GM19193 (cell line): ENCODE measurements around the gene MYPN.

Experiments
- POLR2A ChIP-seq: IDR thresholded peaks from 4 replicates; pipeline ENCODE4 v1.6.1; 2011; ENCODE audit not compliant: insufficient read depth, insufficient read length; ENCODE audit errors: extremely low read depth

MYPN gene

DNA sequence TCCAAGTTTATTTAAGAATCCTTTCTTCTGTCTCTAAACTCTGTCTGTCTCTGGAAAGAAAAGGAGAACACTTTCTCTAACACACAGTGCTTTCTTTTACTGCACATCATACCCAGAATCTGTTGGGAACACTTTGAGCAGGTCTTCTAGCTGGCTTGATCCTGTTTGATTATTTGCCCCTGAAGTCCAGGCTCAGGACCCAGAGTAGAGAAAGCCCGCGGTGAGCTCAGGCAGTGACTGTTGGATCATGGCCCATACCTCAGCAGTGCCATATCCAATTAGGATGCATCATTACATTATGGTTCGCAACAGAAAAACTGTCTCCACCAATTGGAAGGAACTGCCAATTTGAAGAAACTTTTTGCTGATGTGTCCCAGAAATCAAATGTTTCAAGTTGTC, 71.2 kb downstream of the MYPN start:
- TF ChIP-seq POLR2A, result no peak

DNA sequence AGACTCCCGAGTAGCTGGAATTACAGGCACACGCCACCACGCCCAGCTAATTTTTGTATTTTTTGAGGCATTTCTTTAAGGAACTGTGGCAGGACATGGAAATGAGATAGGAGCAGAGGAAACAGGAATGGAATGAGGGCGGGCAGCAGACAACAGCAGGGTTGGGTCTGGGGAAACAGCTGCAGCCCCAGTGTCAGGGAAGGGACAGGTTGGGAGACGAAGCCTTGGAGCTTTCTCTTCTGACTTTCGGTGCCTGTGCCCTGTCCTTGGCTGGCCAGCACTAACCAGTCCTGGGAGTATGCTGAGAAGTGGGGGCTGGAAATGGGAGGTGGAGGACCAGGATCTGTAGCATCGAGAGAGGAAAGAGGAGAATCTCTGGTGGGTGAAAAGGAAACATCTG, 75.3 kb downstream of the MYPN start:
- no peak for TF ChIP-seq POLR2A

DNA sequence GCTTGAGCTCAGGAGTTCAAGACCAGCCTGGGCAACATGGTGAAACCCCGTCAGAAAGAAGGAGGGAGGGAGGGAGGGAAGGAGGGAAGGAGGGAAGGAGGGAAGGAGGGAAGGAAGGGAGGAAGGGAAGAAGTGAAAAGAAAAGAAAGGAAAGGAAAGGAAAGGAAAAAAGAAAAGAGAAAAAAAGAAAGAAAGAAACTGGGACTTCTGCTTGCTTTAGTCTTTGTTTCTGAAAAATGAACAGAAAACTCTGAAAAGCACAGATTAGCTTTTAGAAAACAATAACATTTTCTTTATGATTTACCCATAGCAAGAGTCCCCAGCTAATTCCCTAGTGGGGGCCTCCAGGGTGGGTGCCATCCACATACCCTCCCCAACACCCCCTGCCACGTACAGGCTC, 75.8 kb downstream of the MYPN start:
- no peak for TF ChIP-seq POLR2A

DNA sequence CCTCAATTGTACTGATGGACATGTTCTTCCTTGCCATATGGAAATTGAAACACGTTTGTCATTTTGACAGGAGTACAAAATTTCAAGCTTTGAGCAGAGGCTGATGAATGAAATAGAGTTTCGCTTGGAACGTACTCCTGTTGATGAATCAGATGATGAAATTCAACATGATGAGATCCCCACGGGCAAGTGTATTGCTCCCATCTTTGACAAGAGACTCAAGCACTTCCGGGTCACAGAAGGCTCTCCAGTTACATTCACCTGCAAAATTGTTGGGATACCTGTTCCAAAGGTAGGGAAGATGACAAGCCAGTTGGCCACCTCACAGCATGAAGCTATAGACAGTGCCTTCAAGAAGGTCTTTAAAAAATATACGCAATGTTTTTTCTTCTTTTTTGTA, 79.5 kb downstream of the MYPN start:
- TF ChIP-seq POLR2A, result no peak

DNA sequence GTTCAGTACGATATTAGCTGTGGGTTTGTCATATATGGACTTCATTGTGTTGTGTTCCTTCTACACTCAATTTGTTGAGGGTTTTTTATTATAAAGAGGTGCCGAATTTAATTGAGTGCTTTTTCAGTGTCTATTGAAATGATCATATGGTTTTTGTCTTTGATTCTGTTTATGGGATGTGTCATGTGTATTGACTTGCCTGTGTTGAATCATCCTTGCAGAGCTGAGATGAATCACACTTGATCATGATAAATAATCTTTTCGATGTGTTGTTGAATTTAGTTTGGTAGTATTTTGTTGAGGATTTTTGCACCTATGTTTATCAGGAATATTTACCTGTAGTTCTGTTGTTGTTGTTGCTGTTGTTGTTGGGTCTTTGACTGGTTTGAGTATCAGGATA, 82.8 kb downstream of the MYPN start:
- TF ChIP-seq POLR2A, result no peak

DNA sequence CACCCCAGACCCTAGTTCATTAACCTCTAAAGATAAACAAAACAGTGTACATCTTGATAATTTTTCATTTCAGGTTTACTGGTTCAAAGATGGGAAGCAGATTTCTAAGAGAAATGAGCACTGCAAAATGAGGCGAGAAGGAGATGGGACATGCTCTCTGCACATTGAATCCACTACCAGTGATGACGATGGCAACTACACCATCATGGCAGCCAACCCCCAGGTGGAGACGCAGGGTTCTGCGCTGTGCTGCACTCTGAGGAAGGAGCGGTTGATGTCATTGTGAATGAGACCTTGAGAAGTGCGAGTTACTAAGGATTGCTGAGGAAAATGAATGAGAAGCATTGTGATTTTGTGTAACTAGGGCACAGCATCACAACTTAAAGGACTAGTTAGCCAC, 85.0 kb downstream of the MYPN start:
- TF ChIP-seq POLR2A, result no peak

DNA sequence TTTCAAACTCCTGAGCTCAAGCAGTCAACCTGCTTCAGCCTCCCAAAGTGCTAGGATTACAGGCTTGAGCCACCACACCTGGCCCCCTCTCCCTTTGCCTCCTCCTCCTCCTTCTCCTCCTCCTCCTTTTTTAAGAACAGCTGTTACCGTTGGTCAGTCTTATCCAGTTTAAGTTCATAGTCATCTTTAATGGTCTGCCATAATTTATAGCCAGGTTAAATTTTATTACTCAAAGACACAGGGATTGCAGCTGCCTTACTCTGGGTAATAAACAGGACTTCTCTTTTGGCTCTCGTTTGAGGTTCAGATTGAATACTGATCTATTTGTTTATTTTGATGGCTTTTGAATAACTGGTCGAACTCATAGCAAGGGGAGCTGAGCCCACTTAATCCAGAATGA, 87.4 kb downstream of the MYPN start:
- no peak for TF ChIP-seq POLR2A

DNA sequence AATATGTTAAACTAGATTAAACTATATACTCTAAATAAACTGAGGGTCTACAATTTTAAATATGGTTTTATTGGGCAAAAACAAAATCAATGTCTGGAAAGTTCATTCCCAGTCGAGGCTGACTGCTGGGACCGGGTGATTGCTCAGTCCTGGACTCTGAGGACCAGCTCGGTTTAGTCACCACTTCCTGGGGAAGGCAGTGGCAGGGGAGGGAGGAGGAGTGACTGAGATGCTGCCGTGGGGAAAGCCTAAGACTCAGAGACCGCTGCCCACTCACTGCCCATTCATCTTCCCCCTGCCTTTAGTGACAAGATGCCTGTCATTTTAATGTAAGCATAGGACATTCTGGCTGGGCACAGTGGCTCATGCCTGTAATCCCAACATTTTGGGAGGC, 93.7 kb downstream of the MYPN start:
- TF ChIP-seq POLR2A, result no peak

DNA sequence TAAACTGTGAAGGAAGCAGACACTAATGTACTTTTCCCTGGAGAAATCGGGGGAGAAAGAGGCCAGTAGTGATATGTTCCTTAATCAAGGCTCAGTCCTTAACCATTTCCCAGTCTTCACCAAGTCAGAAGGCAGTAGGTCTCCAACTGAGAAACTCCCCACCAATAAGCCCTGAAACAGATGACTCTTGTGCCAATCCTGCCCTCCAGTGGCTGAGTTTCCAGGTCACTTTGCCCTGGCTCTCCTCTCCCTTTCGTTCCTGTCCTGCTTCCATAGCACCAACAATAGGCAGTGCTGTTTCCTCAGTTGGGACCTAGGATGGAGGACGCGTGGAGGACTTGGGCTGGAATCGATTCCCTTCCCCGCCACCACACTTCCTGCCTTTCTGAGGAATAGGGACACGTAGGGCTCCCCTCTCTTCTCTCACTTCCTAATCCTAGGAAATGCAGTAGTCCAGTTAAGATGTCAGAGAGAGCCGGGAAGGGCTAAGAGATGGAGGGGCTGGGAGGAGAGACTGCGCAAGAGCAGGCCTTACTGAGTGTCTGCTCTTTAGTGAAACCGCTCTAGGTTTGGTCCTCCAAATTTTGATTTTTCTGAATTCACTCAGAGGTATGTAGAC, 99.2 kb downstream of the MYPN start:
- no peak for TF ChIP-seq POLR2A

DNA sequence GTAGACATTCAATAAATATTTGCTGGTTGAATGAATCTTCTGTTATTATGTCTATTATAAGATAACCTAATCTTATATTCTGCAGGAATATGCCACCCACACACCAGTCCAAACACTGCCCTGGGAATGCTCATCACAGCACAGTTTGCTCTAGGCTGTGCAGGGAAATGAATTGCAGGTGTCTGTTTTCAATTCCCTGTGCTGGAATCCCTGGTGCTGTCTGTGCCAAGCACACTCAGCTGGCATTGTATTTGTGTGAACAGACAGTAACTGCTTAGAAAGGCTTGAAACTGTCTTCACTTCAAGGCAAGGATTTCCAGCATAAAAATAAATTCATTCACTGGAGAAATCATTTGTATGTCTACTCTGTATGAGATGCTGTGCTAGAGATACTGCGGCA, 102.4 kb downstream of the MYPN start:
- TF ChIP-seq POLR2A, result no peak

DNA sequence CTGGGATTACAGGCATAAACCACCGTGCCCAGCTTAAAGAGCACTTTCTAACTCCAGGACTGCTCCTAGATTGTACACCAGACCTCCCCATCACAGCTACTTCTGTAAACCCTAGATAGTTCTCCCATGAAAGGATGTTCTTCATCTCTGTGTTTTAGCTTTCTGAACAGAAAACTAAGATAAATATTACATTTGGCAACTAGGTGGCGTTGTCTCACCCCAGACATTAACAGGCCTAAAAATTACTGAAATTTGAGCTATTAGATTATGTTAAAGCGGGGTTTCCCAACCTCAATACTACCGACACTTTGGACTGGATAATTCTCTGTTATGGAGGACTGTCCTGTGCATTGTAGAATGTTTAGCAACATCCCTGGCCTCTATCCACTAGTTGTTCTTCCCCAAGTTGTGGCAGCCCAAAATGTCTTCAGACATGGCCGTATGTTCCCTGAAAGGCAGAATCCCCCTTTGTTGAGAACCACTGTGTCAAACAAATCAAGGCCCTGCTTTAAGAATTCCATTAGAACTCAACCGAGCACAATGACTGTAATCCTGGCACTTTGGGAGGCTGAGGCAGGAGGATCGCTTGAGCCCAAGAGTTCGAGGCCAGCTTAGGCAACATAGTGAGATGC, 103.5 kb downstream of the MYPN start:
- no peak for TF ChIP-seq POLR2A

DNA sequence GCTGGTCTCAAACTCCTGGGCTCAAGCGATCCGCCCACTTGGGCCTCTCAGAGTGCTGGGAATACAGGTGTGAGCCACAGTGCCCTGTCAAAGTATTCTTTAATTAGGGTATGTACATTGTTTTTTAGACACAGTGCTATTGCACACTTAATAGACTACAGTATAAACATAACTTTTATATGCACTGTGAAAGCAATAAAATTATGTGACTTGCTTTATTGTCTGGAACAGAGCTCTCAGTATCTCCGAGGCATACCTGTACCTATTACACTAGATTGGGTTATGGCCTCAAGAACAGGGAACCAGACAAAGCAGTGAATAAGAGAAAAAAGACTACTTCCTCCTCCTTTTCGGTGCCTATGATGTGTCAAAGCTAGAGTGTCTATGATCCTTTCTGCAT, 109.5 kb downstream of the MYPN start:
- TF ChIP-seq POLR2A, result no peak

DNA sequence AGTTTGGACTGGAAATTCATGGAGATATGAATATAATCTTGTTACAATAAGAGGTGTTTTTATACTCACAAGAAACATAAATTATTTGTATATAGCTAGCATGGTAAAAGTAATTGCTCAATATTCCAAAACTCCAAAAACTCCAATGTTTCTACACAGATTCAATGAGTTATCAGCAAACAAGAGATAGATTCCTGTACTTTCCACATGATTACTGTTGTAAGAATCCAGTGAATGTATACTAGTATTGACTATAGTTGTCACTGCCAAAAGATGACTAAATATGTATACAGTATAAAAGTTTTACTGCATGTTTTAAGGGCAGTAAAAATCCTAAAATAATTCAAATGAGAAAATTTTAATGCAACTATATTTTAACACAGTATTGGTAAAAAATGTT, 111.9 kb downstream of the MYPN start:
- no peak for TF ChIP-seq POLR2A

DNA sequence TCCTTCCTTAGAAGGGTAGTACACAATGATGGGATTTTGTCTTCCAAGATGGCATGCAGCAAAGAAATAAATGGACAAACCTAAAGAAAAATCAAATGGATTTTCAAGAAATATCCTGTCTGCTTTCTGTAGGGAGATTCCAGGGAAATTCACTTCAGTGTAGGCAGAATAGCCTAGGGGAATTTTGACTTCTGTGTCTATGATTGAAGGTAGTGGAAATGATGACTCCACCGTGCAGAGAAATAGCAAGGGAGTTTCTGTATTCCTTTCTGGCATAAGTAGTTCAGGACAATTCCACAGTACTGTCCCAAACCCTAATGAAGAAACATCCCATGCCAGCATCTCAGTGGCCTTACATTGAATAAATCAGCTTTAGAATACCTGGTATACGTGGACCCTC, 113.1 kb downstream of the MYPN start:
- no peak for TF ChIP-seq POLR2A

DNA sequence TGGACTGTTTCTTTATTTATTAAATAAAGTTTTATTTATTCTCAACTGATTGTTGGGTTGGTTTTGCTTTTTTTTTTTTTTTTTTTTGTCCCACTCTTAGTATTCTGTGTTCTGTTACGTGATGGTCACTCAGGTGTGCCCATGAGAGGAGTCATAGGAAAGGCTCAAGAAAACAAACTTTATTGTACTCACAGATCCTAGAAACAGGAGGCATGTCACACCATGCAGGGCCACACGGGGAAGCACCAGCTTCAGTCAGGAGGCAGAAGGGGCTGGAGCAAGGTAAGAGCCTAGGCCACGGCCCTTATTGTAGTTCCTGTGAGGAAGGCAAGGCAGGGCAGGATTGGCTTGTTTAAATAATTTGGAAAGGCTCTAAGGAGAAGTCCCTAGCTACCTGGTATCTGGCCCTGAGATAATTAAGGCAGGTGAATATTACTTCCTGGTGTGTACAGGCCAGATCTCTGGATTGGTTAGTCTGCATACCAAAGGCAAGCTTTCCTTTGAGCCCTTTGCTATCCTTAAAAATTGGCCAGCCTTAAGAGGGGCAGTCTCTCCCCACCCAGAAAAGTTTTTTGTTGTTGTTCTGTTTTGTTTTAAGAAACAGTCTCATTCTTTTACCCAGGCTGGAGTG, 114.4 kb downstream of the MYPN start:
- TF ChIP-seq POLR2A, result no peak

DNA sequence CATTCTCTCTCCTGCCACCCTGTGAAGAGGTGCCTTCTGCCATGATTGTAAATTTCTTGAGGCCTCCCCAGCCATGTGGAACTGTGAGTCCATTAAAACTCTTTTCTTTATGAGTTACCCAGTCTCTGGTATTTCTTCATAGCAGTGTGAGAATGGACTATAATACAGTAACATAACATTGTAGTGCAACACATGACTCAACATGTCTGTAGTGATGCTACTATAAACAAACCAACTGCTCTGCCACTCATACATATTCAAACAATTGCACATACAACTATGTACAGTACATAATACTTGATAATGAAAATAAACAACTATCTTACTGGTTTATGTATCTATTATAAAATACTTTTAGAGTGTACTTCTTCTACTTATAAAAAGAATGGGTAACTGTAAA, 115.5 kb downstream of the MYPN start:
- TF ChIP-seq POLR2A, result no peak
